Activated CD8-positive, alpha-beta memory T cell treated with anti-CD3 and anti-CD28 coated beads, Interleukin-2, amount 50 U/mL, for 1 hour (primary cell): ENCODE measurements around the gene VPS8.

Source experiments
- DNase-seq: peaks from one replicate; pipeline ENCODE4 v3.0.0-alpha.2; 2020; ENCODE audit errors: extremely low read depth

Gene VPS8

GRCh38 chr3:184784731-184785500, 27.1 kb upstream of the VPS8 start:
- no peak for DNase-seq

GRCh38 chr3:184785890-184786279, 26.1 kb upstream of the VPS8 start:
- no peak for DNase-seq

- no peak for DNase-seq
These were observed 25.6 kb upstream of the VPS8 start for GRCh38 chr3:184786280-184786941.

- no peak for DNase-seq
These were observed 23.2 kb upstream of the VPS8 start for GRCh38 chr3:184788751-184789150.

- DNase-seq, result no peak
These were observed 22.5 kb upstream of the VPS8 start for GRCh38 chr3:184789314-184789998.

GRCh38 chr3:184791171-184791570, 20.8 kb upstream of the VPS8 start:
- no peak for DNase-seq

- DNase-seq, result no peak
These were observed 16.3 kb upstream of the VPS8 start for GRCh38 chr3:184795522-184796190.

GRCh38 chr3:184796551-184796950, 15.4 kb upstream of the VPS8 start:
- no peak for DNase-seq

- no peak for DNase-seq
These were observed 15.0 kb upstream of the VPS8 start for GRCh38 chr3:184796954-184797353.

- DNase-seq, result no peak
These were observed 13.8 kb upstream of the VPS8 start for GRCh38 chr3:184798120-184798519.

GRCh38 chr3:184800349-184800930, 11.5 kb upstream of the VPS8 start:
- no peak for DNase-seq

- DNase-seq, result no peak
These were observed 10.7 kb upstream of the VPS8 start for GRCh38 chr3:184801241-184801785.

- no peak for DNase-seq
These were observed 9.8 kb upstream of the VPS8 start for GRCh38 chr3:184802150-184802549.

GRCh38 chr3:184804801-184805200, 7.2 kb upstream of the VPS8 start:
- DNase-seq, result no peak

GRCh38 chr3:184805351-184806038, 6.5 kb upstream of the VPS8 start:
- DNase-seq, result no peak

- no peak for DNase-seq
These were observed 5.2 kb upstream of the VPS8 start for GRCh38 chr3:184806567-184807271.

GRCh38 chr3:184807549-184807948, 4.4 kb upstream of the VPS8 start:
- no peak for DNase-seq

GRCh38 chr3:184808021-184808420, 3.9 kb upstream of the VPS8 start:
- no peak for DNase-seq

- DNase-seq, result no peak
These were observed 1.8 kb upstream of the VPS8 start for GRCh38 chr3:184810146-184810545.

- no peak for DNase-seq
These were observed 932 bp upstream of the VPS8 start for GRCh38 chr3:184811034-184811433.

GRCh38 chr3:184811663-184811998, 335 bp upstream of the VPS8 start:
- no peak for DNase-seq
